ENCODE data around the gene EXOSC9.

EXOSC9 gene

DNA sequence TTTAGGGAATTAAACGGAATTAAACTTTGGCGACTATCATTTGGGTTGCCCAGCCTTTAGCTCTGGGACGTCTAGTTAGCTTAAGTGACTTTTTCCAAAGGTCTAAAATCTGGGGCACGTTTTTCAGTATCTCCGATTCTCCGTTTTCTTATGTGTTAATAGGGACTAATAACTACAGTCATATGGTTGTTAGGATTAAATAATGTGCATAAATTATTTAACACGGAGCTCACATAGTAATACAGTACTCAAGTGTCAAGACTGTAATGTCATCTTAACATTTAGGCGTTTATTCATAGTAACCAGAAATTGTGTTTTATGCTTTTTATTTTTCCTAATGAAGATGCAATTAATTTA, 23.0 kb downstream of the EXOSC9 start:
- DNase-seq (ENCODE audit: low spot score) = no peak

DNA sequence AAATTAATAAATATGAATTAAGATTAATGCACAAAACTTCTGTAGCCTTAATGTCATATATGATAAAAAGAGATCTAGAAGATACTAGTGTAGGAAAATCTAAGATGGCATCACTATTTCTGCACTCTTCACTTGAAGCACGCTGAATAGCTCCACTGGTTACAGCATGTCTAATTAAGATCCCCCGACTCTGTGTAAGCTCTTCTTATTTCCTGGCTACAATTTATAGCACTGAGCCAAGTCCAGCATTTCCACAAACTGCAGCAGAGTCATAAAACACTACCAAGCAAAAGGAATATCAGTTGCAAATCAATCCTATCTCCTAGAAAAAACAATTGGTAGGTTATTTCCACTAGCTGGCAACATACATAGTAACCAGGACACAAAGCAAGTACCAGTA, 23.8 kb downstream of the EXOSC9 start:
- DNase-seq (ENCODE audit: low spot score) = no peak

DNA sequence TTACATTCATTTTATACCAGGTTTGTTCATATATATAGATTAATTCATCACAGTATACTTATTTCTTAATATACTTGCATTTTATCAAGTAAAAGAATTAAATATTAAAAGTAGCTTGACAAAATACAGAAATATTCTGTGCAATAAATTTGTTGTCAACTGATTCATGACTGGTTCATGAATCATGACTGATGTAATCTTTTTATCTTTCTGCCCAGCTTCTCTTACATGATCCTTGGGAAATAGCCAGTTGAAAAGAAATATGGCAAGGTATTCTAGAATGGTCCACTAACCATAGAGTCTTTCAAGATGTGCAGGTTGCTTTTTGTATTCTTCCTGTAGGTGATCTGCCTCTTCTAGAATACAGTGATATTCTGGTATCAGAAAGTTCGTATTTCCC, 26.7 kb downstream of the EXOSC9 start:
- no peak for DNase-seq (ENCODE audit: low spot score)

DNA sequence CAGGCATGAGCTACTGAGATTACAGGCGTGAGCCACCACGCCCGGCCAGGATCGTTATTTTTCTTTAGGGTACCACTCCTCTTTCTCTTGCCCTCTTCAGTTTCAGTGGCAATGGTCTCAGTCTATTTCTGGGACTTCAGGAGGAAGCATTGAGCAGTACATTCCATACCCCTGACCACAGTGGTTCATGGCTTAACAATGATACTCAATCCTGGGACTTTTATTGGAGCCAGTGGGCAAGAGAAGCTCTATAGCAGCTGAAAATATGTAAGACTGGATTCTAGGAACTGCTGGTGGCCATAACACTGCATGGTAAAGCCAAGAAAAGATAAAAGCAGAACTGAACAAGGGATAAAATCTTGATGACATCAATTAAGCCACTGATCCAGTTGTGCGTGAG, 28.4 kb downstream of the EXOSC9 start:
- DNase-seq (ENCODE audit: low spot score) = no peak

DNA sequence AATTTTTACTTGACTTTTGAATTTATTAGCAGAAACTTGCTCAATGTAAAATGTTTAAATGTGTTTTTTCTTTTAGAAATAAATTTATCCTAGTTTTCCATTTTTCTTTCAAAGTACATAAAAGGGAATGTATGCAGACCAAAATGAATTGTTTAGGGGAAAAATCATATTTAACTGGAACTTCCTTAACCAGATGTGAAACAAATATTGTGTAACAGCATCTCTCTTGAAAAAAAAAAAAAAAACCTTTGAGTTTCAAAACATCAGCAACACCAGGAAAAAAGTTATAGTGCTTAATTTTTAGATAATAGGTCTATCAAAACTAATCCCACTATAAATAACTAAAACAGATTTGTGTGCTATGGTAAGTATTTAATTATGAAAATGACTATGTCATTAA, 37.0 kb downstream of the EXOSC9 start:
- DNase-seq (ENCODE audit: low spot score) = no peak

DNA sequence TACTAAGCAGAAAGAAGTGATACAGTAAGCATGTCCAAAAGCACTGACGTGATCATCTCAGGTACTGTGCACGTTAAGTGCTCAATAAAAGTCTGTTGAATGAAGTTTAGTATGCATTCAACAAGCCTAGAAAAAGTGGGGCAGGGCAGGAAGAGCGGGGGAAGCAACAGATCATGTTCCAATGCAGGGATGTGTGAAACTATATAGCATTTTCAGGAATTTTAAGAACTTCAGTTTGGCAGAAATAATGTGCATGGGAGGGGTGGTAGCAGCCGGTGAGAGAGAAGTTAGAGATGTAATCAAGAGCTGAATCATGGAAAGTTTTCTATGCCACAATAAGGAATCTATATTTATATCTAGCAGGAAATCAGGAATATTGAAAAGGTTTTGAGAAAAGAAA, 41.7 kb downstream of the EXOSC9 start:
- DNase-seq (ENCODE audit: low spot score) = no peak

DNA sequence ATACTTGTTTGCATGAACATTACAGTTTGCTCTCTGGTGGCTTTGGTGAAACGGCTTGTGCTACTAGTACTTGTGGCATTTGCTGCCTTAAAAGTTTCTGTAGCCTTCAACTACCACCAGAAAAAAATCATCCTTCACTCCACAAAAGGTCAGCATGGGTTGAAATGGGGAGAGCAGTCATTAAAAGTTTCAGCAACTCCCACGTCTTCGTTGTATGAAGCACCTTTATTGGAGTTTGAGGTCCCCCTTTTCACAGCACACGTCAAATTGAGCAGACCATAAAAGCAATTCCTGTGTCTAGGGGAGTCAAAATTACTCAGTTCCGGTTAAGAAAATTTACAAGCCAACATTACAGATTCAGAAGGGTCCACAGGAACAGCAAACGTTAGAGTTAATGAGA, 45.5 kb downstream of the EXOSC9 start:
- DNase-seq (ENCODE audit: low spot score) = no peak

DNA sequence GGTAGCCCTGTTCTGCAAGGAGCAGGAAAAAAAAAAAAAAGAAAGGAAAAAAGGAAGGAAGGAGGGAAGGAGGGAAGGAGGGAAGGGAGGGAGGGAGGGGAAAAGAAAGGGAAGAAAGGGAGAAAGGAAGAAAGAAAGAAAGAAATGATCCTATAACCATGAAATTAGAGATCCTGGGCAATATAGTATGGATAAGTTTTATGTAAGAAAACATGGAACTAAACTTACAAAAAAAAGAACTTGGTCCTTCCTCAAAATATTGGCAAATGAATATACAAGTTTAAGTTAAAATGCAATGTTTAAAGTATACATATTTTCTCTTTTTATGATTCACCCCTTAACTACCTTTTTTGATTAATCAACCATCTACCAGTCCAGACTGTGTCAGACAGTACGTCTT, 50.2 kb downstream of the EXOSC9 start:
- DNase-seq (ENCODE audit: low spot score) = no peak

DNA sequence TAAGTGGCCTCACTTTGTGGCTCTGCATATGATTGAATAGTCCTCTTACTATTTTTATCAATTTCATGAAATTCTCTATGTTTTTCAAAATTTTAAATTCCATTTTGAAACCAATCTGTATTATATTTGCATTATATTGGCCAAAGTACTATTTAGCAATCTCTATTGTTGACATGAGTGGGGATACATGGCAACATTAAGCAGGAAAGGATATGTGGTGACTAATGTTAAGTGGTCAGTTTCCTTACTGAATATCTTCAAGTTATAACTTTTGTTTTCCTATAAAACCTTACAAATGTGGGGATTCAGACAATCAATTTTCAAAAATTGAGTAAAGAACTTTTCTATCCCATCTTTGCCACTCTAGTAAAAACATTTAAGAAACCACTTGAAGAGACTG, 59.0 kb downstream of the EXOSC9 start:
- DNase-seq (ENCODE audit: low spot score) = no peak

DNA sequence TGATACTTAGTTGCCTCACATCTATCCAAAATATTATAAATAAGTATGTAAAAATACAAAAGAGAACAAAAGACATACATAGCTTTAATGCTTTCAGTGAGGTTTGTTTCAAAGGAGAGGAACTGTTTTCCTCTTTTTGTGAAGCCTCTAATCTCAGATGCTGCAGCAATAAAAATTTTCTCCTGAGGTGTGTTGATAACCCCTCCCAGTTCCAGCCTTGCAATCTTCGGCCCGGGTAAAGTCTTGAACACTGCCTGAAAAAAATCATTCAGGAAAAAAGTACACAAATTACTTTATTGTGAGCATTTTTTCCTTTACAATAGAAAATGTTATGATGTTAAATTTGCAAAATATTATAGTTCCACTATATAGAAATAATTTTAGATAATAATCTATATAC, 60.3 kb downstream of the EXOSC9 start:
- DNase-seq (ENCODE audit: low spot score) = no peak

DNA sequence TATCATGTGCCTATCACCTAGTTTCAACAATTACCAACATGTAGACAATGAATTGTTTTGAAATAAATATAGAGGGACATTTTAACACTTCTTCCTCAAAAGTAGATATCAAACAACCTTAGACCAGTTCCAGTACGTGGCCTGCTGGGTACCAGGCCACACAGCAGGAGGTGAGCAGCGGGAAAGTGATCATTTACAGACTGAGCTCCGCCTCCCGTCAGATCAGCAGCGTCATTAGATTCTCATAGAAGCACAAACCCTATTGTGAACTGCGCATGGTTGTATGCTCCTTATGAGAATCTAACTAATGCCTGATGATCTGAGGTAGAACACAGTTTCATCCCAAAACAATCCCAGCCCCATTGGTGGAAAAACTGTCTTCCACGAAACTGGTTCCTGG, 62.7 kb downstream of the EXOSC9 start:
- DNase-seq (ENCODE audit: low spot score) = no peak

All from ecto neural progenitor cell (in vitro differentiated cells).